NCI-H1436 treated with DMSO at 0.1 percent for 48 hours (cell line): ENCODE results near the gene ZMYND15.
"Not testable (repeated sequence)": the region's sequence is repeated elsewhere in the genome, so short reads cannot be mapped to it uniquely, and the experiment has no call there.

ENCODE experiments used
- DNase-seq: peaks from one replicate; lab custom pipeline; 2025; lab: John Stamatoyannopoulos, UW

Gene ZMYND15, protein sequence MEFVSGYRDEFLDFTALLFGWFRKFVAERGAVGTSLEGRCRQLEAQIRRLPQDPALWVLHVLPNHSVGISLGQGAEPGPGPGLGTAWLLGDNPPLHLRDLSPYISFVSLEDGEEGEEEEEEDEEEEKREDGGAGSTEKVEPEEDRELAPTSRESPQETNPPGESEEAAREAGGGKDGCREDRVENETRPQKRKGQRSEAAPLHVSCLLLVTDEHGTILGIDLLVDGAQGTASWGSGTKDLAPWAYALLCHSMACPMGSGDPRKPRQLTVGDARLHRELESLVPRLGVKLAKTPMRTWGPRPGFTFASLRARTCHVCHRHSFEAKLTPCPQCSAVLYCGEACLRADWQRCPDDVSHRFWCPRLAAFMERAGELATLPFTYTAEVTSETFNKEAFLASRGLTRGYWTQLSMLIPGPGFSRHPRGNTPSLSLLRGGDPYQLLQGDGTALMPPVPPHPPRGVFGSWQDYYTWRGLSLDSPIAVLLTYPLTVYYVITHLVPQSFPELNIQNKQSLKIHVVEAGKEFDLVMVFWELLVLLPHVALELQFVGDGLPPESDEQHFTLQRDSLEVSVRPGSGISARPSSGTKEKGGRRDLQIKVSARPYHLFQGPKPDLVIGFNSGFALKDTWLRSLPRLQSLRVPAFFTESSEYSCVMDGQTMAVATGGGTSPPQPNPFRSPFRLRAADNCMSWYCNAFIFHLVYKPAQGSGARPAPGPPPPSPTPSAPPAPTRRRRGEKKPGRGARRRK

DNA sequence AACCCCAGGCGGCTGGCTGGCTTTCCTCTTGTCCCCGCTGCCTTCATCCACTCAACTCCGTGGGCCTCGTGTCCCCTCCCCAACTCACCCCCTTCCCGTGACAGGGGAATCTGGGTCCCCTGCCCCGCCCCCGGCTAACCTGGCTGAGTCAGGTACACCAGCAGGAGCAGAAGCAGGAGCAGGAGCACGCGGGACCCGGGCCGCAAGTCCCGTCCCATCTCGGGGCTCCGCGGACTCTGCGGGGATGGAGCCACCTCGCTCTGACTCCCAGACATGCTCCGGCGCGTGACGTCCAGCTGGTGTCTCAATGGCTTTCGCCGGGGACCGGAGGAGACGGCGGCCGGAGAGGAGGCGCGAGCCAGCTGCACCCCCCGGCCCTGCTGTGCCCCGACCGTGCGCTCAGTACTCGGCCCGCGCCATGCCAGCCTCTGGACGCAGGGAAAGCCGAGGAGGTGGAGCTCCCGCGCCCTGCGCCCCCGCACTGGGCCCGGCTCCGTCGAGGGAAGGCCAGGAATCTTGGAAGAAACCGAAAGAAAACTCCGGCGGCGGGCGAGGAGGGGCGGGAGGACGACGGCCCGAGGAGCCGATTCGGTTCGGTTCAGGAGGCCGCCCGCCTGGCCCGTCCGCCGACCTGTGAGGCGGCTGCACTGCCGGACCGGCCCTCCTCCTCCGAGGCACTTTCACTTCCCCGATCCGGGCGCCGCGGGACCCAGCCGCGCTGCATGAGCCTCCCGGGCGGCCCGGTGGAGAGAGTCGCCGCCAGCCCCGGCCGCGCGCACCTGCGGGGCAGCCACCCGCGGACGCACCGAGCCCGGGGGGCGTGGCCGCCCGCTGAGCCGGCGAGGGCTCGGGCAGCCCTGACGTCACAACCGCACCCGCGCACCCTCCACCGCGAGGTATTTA, at the start of gene ZMYND15, which contains the start of gene CXCL16:
Gene ZMYND15, plus strand, starts transcription at position 712 of the 903 bp plus-strand sequence. CDS start 716 bp downstream, outside the sequence.
Gene CXCL16, minus strand, starts transcription at position 807 of the 903 bp plus-strand sequence. Its CDS starts 589 bp downstream, at position 218.
- no peak for DNase-seq

DNA sequence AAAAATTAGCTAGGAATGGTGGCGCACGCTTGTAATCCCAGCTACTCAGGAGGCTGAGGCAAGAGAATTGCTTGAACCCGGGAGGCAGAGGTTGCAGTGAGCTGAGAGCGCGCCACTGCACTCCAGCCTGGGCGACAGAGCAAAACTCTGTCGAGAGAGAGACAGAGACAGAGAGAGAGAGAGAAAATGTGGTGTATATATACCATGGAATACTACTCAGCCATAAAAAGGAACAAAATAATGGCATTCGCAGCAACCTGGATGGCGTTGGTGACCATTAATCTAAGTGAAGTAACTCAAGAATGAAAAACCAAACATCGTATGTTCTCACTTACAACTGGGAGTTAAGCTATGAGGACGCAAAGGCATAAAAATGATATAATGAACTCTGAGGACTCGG, 49.8 kb upstream of the ZMYND15 start:
- not testable (repeated sequence) for DNase-seq

DNA sequence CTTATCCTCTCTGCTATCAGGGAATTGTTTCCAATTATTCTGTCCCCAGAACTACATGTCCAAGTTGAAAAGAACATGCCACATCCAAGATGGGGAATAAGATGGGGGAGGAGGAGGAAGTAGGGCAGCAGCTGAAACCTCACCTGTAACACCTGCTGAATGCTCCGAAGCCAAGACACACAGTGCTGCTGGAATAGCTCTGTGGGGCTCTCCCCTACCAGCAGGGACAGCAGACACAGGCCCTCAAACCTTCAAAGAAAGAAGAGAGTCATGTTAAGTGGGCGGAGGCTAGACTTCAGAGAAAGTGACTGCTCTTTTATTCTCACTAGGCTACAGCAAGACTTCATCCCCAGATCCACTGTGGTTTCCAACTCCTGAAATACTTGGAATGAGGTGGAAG, 48.9 kb upstream of the ZMYND15 start:
- no peak for DNase-seq

DNA sequence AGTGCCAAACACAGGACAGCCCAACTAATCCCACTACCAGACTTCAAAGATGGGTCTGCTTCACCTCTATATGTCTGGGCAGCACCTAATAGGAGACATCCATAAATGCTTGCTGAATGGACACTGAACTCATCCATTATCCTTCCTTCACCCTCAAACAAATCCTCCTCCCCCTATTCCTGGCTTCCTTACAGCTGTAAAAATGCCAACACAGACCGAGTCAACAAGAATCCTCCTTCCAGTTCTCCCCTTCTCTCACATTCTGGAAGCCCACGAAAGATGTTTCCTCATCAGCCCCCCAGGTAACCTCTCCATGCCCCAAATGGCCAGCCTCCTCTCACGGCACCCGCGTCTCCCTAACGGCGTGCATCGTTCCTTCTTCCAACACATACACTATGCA, 47.9 kb upstream of the ZMYND15 start:
- no peak for DNase-seq

DNA sequence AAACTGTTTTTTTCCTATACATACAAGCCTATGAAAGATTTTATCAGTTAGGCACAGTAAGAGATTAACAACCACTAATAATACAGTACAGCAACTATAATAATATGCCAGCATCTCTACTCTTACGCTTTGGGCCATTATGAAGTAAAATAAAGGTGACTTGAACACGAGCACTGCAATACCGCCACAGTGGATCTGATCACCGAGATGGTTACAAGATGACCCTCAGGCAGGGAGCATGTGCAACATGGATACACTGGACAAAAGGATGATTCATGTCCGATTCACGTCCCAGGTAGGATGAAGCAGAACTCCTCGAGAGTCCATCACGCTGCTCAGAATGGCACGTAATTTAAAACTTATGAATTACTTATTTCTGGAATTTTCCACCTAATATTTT, 46.2 kb upstream of the ZMYND15 start:
- DNase-seq, result no peak

DNA sequence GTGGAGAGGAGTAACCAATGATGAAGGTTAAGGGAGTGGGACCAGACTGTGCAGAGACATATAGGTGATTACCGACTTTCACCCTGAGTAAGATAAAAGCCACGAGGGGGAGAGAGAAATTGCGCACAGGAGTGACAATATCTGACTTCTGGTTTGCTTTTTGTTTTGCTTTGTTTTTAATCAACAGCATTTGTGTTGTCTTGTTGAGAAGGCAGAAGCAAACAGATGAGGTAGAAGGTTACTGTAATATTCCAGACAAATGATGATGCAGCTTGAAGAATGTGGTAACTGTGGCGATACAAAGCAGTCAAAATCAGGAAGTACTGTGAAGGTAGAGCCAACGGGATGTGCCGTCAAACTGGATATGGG, 43.2 kb upstream of the ZMYND15 start:
- DNase-seq, result no peak

DNA sequence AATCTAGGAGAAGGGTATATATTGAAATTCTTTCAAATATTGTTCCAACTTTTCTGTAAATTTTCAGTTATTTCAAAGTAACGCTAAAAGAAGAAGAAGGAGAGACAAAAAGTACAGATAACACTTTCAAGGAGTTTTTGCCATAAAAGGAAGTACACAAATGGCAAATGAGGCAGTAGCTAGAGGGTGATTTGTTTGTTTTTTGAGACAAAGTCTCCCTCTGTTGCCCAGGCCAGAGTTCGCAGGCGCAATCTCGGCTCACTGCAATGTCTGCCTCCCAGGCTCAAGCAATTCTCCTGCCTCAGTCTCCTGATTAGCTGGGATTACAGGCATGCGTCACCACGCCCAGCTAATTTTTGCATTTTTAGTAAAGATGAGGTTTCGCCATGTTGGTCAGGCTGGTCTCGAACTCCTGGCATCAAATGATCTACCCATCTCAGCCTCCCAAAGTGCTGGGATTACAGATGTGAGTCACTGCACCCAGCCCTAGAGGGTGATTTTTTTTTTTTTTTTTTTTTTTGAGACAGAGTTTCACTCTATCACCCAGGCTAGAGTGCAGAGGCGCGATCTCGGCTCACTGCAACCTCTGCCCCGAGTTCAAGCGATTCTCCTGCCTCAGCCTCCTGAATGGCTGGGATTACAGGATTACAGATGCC, 40.1 kb upstream of the ZMYND15 start:
- not testable (repeated sequence) for DNase-seq

DNA sequence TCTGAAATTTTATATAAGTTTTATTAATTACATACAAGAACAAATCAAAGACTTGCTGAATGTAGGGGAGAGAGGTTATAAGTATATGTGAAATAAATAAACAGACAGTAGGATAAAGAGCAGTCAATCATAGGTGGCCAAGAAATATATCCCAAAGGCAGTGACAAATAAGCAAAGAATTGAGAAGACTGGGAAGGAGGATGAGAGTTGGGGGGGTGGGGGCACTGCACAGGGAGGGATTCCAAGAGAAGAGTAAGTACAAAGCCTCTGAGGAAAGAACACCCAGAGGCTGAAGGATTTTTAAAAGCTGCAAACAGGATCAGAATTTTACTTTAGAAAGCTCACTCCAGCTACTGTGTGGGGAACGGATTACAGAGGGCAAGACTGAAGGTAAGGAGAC, 38.5 kb upstream of the ZMYND15 start:
- no peak for DNase-seq

DNA sequence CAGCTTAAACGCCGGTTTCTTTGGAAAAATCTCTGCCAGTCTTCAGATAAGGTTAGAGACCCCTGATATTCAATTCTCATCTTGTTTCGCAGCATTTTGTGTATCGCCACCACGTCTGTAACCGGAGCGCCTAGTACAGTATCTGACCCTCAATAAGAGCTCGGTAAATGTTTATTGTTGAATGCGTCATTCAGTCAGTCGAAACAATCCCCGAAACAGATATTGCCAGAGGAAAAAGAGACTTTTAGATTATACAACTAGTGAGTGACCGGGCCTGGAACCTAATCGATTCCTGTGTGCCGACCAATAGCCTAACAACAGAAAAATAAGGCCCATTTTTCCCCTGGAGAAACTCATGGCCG, 36.3 kb upstream of the ZMYND15 start:
- DNase-seq, result no peak

DNA sequence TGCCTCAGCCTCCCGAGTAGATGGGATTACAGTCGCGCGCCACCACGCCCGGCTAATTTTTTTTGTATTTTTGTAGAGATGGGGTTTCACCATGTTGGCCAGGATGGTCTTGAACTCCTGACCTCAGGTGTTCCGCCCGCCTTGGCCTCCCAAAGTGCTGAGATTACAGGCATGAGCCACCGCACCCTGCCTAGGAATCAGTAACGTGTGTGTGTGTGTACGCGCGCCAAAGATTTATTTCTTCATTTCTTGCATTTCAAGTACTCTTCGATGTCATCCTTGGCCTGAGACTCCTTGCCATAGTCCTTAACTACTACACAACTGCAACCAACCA, 35.1 kb upstream of the ZMYND15 start:
- not testable (repeated sequence) for DNase-seq

DNA sequence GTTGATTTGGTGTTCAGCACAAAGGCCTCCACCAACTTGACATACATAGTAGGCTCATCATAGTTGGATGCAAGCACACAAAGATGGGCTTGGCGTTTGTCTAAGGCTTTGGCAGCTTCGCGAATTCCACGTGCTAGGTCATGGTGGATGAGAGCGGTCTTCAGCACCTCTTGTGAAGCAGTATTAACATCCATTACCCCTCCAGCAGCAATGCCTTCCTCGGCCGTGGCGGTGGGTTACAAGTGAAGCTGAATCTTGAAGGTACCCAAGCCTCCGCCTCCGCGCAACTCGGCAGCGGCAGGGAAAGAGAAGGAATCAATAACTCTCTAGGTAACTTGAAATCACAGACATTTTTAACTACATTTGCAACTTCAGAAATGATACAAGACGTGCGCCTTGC, 34.6 kb upstream of the ZMYND15 start:
- no peak for DNase-seq

DNA sequence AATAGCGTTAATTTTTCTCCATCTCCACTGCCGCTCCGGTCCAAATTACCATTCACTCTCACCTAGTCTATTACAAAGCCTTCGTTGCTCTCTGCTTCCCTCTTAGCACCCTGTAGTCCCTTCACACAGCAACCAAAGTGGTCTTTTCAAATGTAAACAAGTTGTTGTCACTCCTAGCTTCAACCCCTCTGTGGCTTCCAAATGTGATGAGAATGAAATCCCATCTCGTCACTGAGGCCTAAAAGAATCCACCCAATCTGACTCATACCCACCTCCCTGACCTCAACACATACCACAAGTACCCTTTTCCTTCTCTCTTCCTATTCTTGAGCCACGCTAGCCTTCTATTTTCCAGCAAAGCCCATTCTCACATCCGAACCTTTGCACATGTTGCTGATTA, 33.5 kb upstream of the ZMYND15 start:
- no peak for DNase-seq

DNA sequence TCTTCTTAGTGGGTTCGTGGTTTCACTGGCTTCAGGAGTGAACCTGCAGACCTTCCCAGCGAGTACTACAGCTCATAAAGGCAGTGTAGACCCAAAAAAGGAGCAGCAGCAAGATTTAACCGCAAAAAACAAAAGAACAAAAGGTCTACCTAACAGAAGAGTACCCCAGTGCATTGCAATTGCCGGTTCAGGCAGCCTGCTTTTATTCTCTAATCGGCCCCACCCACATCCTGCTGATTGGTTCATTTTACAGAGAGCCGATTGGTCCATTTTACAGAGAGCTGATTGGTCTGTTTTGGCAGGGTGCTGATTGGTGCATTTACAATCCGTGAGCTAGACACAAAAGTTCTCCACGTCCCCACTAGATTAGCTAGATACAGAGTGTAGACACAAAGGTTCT, 31.2 kb upstream of the ZMYND15 start:
- DNase-seq, result peak; percentile 21

DNA sequence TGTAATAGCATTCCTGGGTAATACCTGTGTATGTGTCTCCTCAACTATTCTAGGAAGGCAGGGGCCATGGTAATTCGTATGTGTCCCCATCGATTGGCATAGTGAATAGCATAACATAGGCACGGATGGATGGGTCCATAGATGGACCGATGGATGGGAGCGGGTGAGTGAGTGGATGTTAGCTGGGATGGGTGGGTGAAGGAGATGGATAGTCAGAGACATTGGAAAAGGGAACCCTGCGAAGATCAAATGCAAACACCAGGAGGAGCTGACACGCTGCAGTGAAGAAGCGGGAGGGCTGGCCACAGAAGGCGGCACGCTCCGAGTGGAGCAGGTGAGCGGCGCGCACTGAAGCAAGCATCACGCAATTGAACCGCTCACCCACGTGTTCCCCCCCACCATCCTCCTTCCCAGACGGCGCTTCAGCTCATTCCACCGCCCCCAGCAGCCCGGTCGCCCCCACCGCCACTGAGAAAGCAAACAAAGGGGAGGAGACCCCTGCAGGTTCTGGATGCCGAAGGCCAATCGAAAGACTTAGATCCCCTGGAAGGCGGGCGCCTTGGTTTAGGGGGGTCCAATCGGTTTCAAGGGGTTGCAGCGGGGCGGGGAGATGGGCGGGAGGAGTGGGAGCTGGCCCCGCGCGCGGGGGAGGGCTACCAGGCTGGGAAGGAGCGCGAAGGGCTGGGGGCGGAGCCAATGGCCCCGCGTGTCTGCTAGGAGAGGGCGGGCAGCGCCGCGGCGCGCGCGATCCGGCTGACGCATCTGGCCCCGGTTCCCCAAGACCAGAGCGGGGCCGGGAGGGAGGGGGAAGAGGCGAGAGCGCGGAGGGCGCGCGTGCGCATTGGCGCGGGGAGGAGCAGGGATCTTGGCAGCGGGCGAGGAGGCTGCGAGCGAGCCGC, 29.6 kb upstream of the ZMYND15 start, which contains the start of gene ARRB2:
Gene ARRB2, plus strand, starts transcription at position 839 of the 899 bp plus-strand sequence. CDS start 90 bp downstream, outside the sequence.
- DNase-seq, result peak; percentile 84

DNA sequence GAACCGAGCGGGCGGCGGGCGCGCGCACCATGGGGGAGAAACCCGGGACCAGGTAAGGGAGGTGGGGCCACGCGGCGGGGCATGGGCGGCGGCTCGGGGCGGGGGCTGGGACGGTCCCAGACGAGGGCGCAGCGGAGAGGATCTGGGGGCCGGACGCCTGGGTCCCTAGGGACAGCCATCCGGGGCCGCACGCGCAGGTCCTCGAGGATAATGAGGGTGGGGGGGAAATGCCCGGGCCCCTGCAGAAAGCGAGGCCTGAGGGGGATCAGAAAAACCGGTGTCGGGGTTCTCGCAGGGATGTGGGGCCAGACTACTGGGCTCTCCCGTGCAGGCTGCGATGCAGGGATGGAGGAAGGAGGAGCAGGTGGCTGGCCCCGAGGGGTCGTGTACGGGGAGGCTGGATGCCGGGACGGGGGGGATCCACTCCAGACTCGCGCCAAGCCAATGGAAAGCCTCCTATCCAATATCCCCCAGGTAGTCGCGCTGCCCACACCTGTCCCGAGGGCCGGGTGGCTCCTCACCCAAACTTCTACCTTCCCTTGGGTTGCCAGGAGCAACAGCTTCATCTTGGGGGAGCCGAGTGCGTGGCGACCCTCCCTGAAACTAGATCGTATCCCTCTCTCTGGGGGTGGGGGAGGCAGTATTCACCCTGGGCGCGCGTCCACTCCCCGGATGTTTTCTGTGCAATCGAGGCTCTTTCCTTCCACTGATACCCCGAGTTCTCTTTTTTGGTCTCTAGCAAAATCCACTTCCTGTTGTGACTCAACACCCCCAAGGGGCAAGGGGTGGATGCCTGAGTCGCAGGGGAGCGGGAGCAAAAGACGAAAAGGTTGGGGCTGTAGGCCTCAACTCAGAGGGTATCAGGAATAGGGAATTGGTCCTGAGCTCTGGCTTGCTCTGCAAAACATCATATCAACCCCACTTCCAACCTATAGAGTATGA, 28.7 kb upstream of the ZMYND15 start:
- DNase-seq, result no peak

DNA sequence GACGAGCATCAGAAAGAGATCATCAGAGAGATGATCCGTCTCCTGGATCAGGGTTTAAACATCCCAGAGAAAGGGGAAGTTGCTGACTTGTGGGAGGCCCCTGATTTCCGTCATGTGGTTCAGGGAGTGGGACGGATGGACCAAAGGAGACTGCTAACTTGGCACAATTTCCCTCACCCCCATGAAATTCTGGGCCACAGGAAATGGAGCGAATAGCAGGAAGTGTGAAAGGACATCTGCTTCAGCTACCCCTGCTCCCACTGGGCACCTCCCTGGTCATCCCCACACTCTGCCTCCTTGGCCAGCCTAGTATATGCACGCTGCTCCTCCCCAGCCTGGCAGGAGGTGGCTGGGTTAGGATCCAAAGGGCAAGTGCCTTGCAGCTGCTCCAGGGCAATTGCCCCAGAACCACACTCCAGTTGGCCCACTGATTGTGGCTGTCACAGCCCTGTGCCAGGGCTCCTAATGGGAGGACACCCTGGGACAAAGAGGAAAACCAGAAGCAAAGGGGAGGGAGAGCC, 27.9 kb upstream of the ZMYND15 start:
- no peak for DNase-seq

DNA sequence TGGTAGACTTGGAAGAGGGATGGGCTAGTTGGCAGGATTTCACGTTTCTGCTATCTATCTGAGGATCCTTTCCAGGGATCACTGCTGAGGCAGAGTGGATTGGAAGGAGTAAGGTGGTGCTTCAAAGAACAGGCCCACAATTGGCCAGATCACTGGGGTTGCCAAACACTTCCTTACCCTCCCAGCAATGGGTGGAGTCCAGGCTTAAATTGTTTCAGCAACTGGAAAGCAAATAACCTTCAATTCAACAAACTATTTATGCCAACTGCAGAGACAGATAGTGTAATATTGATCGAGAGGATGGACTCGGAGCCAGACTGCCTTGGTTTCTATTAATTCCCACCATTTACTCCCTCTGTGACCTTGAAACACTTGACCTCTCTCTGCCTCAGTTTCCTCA, 27.1 kb upstream of the ZMYND15 start:
- no peak for DNase-seq

DNA sequence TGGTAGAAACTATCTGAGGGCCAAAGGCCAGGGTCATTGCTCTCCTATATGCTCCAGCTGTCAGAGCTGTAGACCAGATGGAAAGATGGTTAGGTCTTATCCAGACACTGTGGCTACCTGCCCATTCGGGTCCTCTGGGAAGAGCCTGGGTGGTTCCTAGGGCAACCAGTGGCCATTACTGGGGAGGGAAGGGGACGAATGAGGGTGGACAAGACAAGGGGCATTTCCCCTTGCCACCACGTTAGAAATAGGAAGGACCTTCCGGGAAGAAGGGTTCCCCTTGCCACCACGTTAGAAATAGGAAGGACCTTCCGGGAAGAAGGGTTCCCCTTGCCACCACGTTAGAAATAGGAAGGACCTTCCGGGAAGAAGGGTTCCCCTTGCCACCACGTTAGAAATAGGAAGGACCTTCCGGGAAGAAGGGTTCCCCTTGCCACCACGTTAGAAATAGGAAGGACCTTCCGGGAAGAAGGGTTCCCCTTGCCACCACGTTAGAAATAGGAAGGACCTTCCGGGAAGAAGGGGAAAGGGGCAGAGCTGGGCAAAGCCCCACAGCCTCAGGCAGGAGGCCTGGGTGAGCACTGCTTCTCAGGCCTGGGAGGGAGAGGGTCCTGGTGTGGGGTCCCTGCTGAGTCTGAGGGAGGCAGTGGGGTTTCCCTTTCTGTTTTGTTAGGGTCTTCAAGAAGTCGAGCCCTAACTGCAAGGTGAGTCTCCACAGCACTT, 25.1 kb upstream of the ZMYND15 start:
- DNase-seq, result not testable (repeated sequence)
